Astrocyte (in vitro differentiated cells and primary cell): ENCODE data around the gene ZNF653. TPM values are rescaled to one million over a fixed set of nuclear protein-coding genes. Genes with fewer than 3 reads are reported as not detected.

ENCODE experiments used
- DNase-seq: peaks from one replicate; pipeline ENCODE4 v3.0.0-alpha.2; 2010; ENCODE audit warnings: low read depth
- FAIRE-seq: peaks from 2 replicates; lab custom pipeline; 2011; peaks lifted over from hg19 to GRCh38; lab: Jason Lieb, UNC
- H2AFZ ChIP-seq: 2 replicates; pipeline ENCODE4 v1.6.0; 2012; ENCODE audit warnings: low read depth, low read length, inconsistent platforms
- H3K27ac ChIP-seq: 2 replicates; pipeline ENCODE4 v1.5.1; 2011; ENCODE audit warnings: low read depth, low read length, inconsistent platforms
- H3K27me3 ChIP-seq: 2 replicates; pipeline ENCODE4 v1.6.0; 2011; ENCODE audit warnings: low read length, inconsistent platforms; ENCODE audit not compliant: insufficient read depth
- H3K36me3 ChIP-seq: 2 replicates; pipeline ENCODE4 v1.5.1; 2011; ENCODE audit warnings: low read length, inconsistent platforms; ENCODE audit not compliant: insufficient read depth
- H3K4me1 ChIP-seq: 2 replicates; pipeline ENCODE4 v1.5.1; 2011; ENCODE audit warnings: low read length, inconsistent platforms; ENCODE audit not compliant: insufficient read depth
- H3K4me2 ChIP-seq: 2 replicates; pipeline ENCODE4 v1.6.0; 2012; ENCODE audit warnings: low read length, inconsistent platforms
- H3K4me3 ChIP-seq: 2 replicates; pipeline ENCODE4 v1.5.1; 2011; ENCODE audit warnings: low read depth, mild to moderate bottlenecking, low read length, inconsistent platforms; ENCODE audit not compliant: insufficient read depth
- H3K79me2 ChIP-seq: 2 replicates; pipeline ENCODE4 v1.6.0; 2012; ENCODE audit warnings: mild to moderate bottlenecking, low read length, inconsistent platforms; ENCODE audit not compliant: insufficient read depth
- H3K9ac ChIP-seq: 2 replicates; pipeline ENCODE4 v1.6.0; 2012; ENCODE audit warnings: mild to moderate bottlenecking, low read length, inconsistent platforms
- H3K9me3 ChIP-seq: 2 replicates; pipeline ENCODE4 v1.5.1; 2012; ENCODE audit warnings: low read depth, mild to moderate bottlenecking, low read length, inconsistent platforms; ENCODE audit not compliant: insufficient read depth
- H4K20me1 ChIP-seq: 2 replicates; pipeline ENCODE4 v1.6.0; 2012; ENCODE audit warnings: low read length, inconsistent platforms; ENCODE audit not compliant: insufficient read depth
- H3K27ac Mint-ChIP-seq: one replicate; pipeline ENCODE4 v1.8.0; 2021; ENCODE audit warnings: mild to moderate bottlenecking, mixed read lengths; ENCODE audit not compliant: unreplicated experiment
- H3K27me3 Mint-ChIP-seq: one replicate; pipeline ENCODE4 v1.8.0; 2021; ENCODE audit warnings: low read depth, mixed read lengths; ENCODE audit not compliant: unreplicated experiment
- H3K36me3 Mint-ChIP-seq: one replicate; pipeline ENCODE4 v1.8.0; 2021; ENCODE audit warnings: low read depth, mixed read lengths; ENCODE audit not compliant: unreplicated experiment
- H3K4me1 Mint-ChIP-seq: one replicate; pipeline ENCODE4 v1.8.0; 2021; ENCODE audit warnings: low read depth, mixed read lengths; ENCODE audit not compliant: unreplicated experiment
- H3K4me3 Mint-ChIP-seq: one replicate; pipeline ENCODE4 v1.8.0; 2021; ENCODE audit warnings: mild to moderate bottlenecking, moderate library complexity, mixed read lengths; ENCODE audit not compliant: unreplicated experiment
- H3K9me3 Mint-ChIP-seq: one replicate; pipeline ENCODE4 v1.8.0; 2021; ENCODE audit warnings: mild to moderate bottlenecking, mixed read lengths; ENCODE audit not compliant: unreplicated experiment
- CTCF ChIP-seq: IDR thresholded peaks from 2 replicates; pipeline ENCODE4 v1.5.1; 2011; ENCODE audit warnings: low read depth, mild to moderate bottlenecking, inconsistent platforms, low read length, moderate library complexity; ENCODE audit not compliant: insufficient read depth
- EZH2 ChIP-seq: IDR thresholded peaks from 2 replicates; pipeline ENCODE4 v1.6.1; 2012; ENCODE audit warnings: mild to moderate bottlenecking, low read length, inconsistent platforms; ENCODE audit not compliant: insufficient read depth
- total RNA-seq: library from RNA; stranded (reverse); gene quantifications from 2 replicates; pipeline ENCODE4 v1.2.1, GENCODE V29; 2021

ZNF653 gene
- total RNA-seq, 1 donor from 2014 or later = 7.6 TPM

- Histone ChIP-seq H2AFZ (no peak overlapping the region), H3K36me3 (no peaks in the 10 kb centered on the region), H3K4me2 (no peak overlapping the region), H3K4me1 (peaks cover 37% of the 10 kb centered on the region), H3K4me3 (no peak overlapping the region), H3K9ac (no peak overlapping the region), H3K79me2 (peaks cover 6% of the 10 kb centered on the region), H3K27ac (no peak overlapping the region), H3K9me3 (no peaks in the 10 kb centered on the region), H4K20me1 (no peaks in the 10 kb centered on the region), H3K27me3 (no peaks in the 10 kb centered on the region)
- DNase-seq (no peak), FAIRE-seq (no peak)
- H3K9me3 Mint-ChIP-seq = no peaks in the 10 kb centered on the region
- no peak overlapping the region for H3K27ac Mint-ChIP-seq
- H3K4me1 Mint-ChIP-seq = peaks cover 25% of the 10 kb centered on the region
- H3K36me3 Mint-ChIP-seq = no peaks in the 10 kb centered on the region
- TF ChIP-seq EZH2 = no peak
- TF ChIP-seq CTCF = no peak
- H3K27me3 Mint-ChIP-seq = no peaks in the 10 kb centered on the region
- no peak overlapping the region for H3K4me3 Mint-ChIP-seq
These were observed 29.3 kb upstream of the ZNF653 start for GRCh38 chr19:11534948-11535347.

GRCh38 chr19:11534538-11534937 is 28.9 kb upstream of the ZNF653 start:
- Histone ChIP-seq H3K79me2 (peaks cover 6% of the 10 kb centered on the region), H3K4me1 (peaks cover 37% of the 10 kb centered on the region), H4K20me1 (no peaks in the 10 kb centered on the region), H3K9me3 (no peaks in the 10 kb centered on the region), H3K27ac (no peak overlapping the region), H3K36me3 (no peaks in the 10 kb centered on the region), H2AFZ (no peak overlapping the region), H3K9ac (no peak overlapping the region), H3K4me2 (no peak overlapping the region), H3K27me3 (no peaks in the 10 kb centered on the region), H3K4me3 (no peak overlapping the region)
- H3K4me1 Mint-ChIP-seq = peaks cover 25% of the 10 kb centered on the region
- no peak for TF ChIP-seq EZH2
- no peaks in the 10 kb centered on the region for H3K27me3 Mint-ChIP-seq
- H3K4me3 Mint-ChIP-seq = no peak overlapping the region
- no peak overlapping the region for H3K27ac Mint-ChIP-seq
- no peaks in the 10 kb centered on the region for H3K36me3 Mint-ChIP-seq
- DNase-seq = no peak
- FAIRE-seq = no peak
- H3K9me3 Mint-ChIP-seq = no peaks in the 10 kb centered on the region

- DNase-seq (peak; percentile 68), FAIRE-seq (no peak)
- TF ChIP-seq CTCF = no peak
- TF ChIP-seq EZH2 = no peak
- H2AFZ ChIP-seq = no peak overlapping the region
- H3K27me3 ChIP-seq = no peaks in the 10 kb centered on the region
- peak overlapping the region; percentile 19 for H3K27ac Mint-ChIP-seq
- H3K4me3 Mint-ChIP-seq = no peak overlapping the region
- H3K4me2 ChIP-seq = no peak overlapping the region
- no peaks in the 10 kb centered on the region for H3K9me3 ChIP-seq
- no peaks in the 10 kb centered on the region for H3K36me3 Mint-ChIP-seq
- H3K27ac ChIP-seq = no peak overlapping the region
- H3K4me3 ChIP-seq = no peak overlapping the region
- H3K4me1 Mint-ChIP-seq = peaks cover 18% of the 10 kb centered on the region
- peaks cover 2% of the 10 kb centered on the region for H3K36me3 ChIP-seq
- peaks cover 15% of the 10 kb centered on the region for H3K79me2 ChIP-seq
- no peak overlapping the region for H3K9ac ChIP-seq
- peaks cover 8% of the 10 kb centered on the region for H4K20me1 ChIP-seq
- H3K27me3 Mint-ChIP-seq = no peaks in the 10 kb centered on the region
- no peaks in the 10 kb centered on the region for H3K9me3 Mint-ChIP-seq
- peaks cover 22% of the 10 kb centered on the region for H3K4me1 ChIP-seq
These were observed 24.8 kb upstream of the ZNF653 start for GRCh38 chr19:11530432-11530831.
